Caco-2 (cell line): Measurements from ENCODE around the gene DEPDC5. TPM values are rescaled to one million over a fixed set of nuclear protein-coding genes. Genes with fewer than 3 reads are reported as not detected.

Source experiments
- BruUV-seq: library from RNA; stranded (reverse); fragments of 400-500 nt; replicated peaks from 2 replicates; lab custom pipeline; 2021; lab: Mats Ljungman, UMichigan
- CTCF ChIA-PET: fragments of 300-600 bp; sonication (Branson Sonifier 250); formaldehyde crosslinking; loops from one replicate; lab custom pipeline; 2022; ENCODE audit warnings: antibody characterized with exemption; lab: Charles Lee
- POLR2A ChIA-PET: fragments of 300-600 bp; sonication (Branson Sonifier 250); formaldehyde crosslinking; loops from one replicate; lab custom pipeline; 2022; ENCODE audit warnings: antibody characterized with exemption; lab: Charles Lee
- DNase-seq, 2 experiments: peaks; one replicate each; pipeline versions ENCODE4 v3.0.0 to v3.0.0-alpha.2; 2020 to 2022
- H3K27me3 ChIP-seq: replicated peaks from 2 replicates; pipeline ENCODE4 v1.6.0; 2011; ENCODE audit warnings: low read length; ENCODE audit not compliant: control insufficient read depth, insufficient read depth
- H3K36me3 ChIP-seq: 2 replicates; pipeline ENCODE4 v1.5.1; 2011; ENCODE audit warnings: low read length; ENCODE audit not compliant: control insufficient read depth, insufficient read depth
- H3K4me1 ChIP-seq: fragments of 250-450 bp; sonication (Bioruptor Pico); 2 replicates; pipeline ENCODE4 v1.5.1; 2020; ENCODE audit warnings: mild to moderate bottlenecking
- H3K4me3 ChIP-seq: 2 replicates; pipeline ENCODE4 v1.5.1; 2011; ENCODE audit warnings: low read depth, mild to moderate bottlenecking, control low read depth, low read length
- H3K9me3 ChIP-seq: fragments of 250-450 bp; sonication (Bioruptor Pico); 2 replicates; pipeline ENCODE4 v1.5.1; 2020; ENCODE audit warnings: mild to moderate bottlenecking, moderate library complexity
- H3K27ac Mint-ChIP-seq: one replicate; pipeline ENCODE4 v1.8.0; 2022; ENCODE audit warnings: mixed read lengths; ENCODE audit not compliant: unreplicated experiment
- H3K27me3 Mint-ChIP-seq: one replicate; pipeline ENCODE4 v1.8.0; 2022; ENCODE audit warnings: mixed read lengths; ENCODE audit not compliant: insufficient read depth, unreplicated experiment
- H3K36me3 Mint-ChIP-seq: one replicate; pipeline ENCODE4 v1.8.0; 2022; ENCODE audit warnings: mild to moderate bottlenecking, mixed read lengths; ENCODE audit not compliant: insufficient read depth, unreplicated experiment
- H3K4me1 Mint-ChIP-seq: one replicate; pipeline ENCODE4 v1.8.0; 2022; ENCODE audit warnings: low read depth, mixed read lengths; ENCODE audit not compliant: unreplicated experiment
- H3K4me3 Mint-ChIP-seq: one replicate; pipeline ENCODE4 v1.8.0; 2022; ENCODE audit warnings: mild to moderate bottlenecking, moderate library complexity, mixed read lengths; ENCODE audit not compliant: unreplicated experiment
- H3K9me3 Mint-ChIP-seq: one replicate; pipeline ENCODE4 v1.8.0; 2022; ENCODE audit warnings: mixed read lengths; ENCODE audit not compliant: unreplicated experiment
- intact Hi-C: fragments of 100-400 bp; cut with micrococcal nuclease; formaldehyde crosslinking; loops from one replicate; pipeline ENCODE4 v1.10.0; 2022; ENCODE audit not compliant: unreplicated experiment
- total RNA-seq: library from RNA; stranded (reverse); gene quantifications from 2 replicates; pipeline ENCODE4 v1.2.3, GENCODE V29; 2022
- TF ChIP-seq, protein P1 (sequence below), 2 experiments: fragments of 200-600 bp in 1 of 2; IDR thresholded peaks; 1 replicate in 1 of 2; 2 replicates in 1 of 2; pipeline versions ENCODE4 v1.5.1 to v1.8.0; 2011 to 2022; ENCODE audit warnings: antibody characterized with exemption in 1 of 2, control low read depth in 1 of 2, inconsistent platforms in 1 of 2, low read depth in 1 of 2, low read length in 1 of 2, mild to moderate bottlenecking in 1 of 2, moderate library complexity in 1 of 2; ENCODE audit not compliant: insufficient read depth in 1 of 2, severe bottlenecking in 1 of 2, unreplicated experiment in 1 of 2

The DEPDC5 gene
- total RNA-seq, 1 experiment from 2014 or later: 19.4 TPM

GRCh38 chr22:31897842-31898805 is 144.3 kb downstream of the DEPDC5 start:
- no peaks in the 10 kb centered on the region for H3K9me3 Mint-ChIP-seq
- DNase-seq: no peak
- CTCF ChIA-PET: interaction anchor here (0.7 to 2.2 kb wide), 2 partner anchors 9 to 72 kb away, joined by 3 to 6 read pairs; no protein-coding TSS in a partner anchor

GRCh38 chr22:31898926-31899325 is 145.1 kb downstream of the DEPDC5 start:
- BruUV-seq: no TSS peak
- Mint-ChIP-seq H3K27me3 (no peaks in the 10 kb centered on the region), H3K27ac (no peak overlapping the region), H3K36me3 (peaks cover 21% of the 10 kb centered on the region), H3K9me3 (no peaks in the 10 kb centered on the region), H3K4me1 (no peaks in the 10 kb centered on the region), H3K4me3 (no peak overlapping the region)
- Histone ChIP-seq H3K9me3 (no peaks in the 10 kb centered on the region), H3K4me1 (0 out of 2 replicates have a peak, but pooled peaks cover 5% of the 10 kb centered on the region), H3K36me3 (no peaks in the 10 kb centered on the region), H3K27me3 (no peaks in the 10 kb centered on the region), H3K4me3 (no peak overlapping the region)
- TF ChIP-seq, protein P1, sequence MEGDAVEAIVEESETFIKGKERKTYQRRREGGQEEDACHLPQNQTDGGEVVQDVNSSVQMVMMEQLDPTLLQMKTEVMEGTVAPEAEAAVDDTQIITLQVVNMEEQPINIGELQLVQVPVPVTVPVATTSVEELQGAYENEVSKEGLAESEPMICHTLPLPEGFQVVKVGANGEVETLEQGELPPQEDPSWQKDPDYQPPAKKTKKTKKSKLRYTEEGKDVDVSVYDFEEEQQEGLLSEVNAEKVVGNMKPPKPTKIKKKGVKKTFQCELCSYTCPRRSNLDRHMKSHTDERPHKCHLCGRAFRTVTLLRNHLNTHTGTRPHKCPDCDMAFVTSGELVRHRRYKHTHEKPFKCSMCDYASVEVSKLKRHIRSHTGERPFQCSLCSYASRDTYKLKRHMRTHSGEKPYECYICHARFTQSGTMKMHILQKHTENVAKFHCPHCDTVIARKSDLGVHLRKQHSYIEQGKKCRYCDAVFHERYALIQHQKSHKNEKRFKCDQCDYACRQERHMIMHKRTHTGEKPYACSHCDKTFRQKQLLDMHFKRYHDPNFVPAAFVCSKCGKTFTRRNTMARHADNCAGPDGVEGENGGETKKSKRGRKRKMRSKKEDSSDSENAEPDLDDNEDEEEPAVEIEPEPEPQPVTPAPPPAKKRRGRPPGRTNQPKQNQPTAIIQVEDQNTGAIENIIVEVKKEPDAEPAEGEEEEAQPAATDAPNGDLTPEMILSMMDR (IDR thresholded peaks at IDR 0.05; ENCODE audit: insufficient read depth in 1 of 2, low read depth in 1 of 2, low read length in 1 of 2, severe bottlenecking in 1 of 2, unreplicated experiment in 1 of 2): no peak
- DNase-seq: no peak
- intact Hi-C loops: no loop called here
- ChIA-PET POLR2A (no interaction called here), CTCF (interaction anchor here (2.2 kb wide), 1 partner anchor 71 kb away, joined by 6 read pairs; no protein-coding TSS in a partner anchor)

More at GRCh38 chr22:31897842-31898805, 144.3 kb downstream of the DEPDC5 start:
- Mint-ChIP-seq H3K36me3 (peaks cover 21% of the 10 kb centered on the region), H3K27me3 (no peaks in the 10 kb centered on the region), H3K27ac (no peak overlapping the region), H3K4me1 (no peaks in the 10 kb centered on the region), H3K4me3 (no peak overlapping the region)
- TF ChIP-seq, protein P1 (IDR thresholded peaks at IDR 0.05; ENCODE audit: insufficient read depth in 1 of 2, low read depth in 1 of 2, low read length in 1 of 2, severe bottlenecking in 1 of 2, unreplicated experiment in 1 of 2): no peak
- intact Hi-C loops: no loop called here
- Histone ChIP-seq H3K4me1 (0 out of 2 replicates have a peak, but pooled peaks cover 5% of the 10 kb centered on the region), H3K4me3 (no peak overlapping the region), H3K27me3 (no peaks in the 10 kb centered on the region), H3K9me3 (no peaks in the 10 kb centered on the region), H3K36me3 (no peaks in the 10 kb centered on the region; the same call in 1 of the 2 replicates)
- POLR2A ChIA-PET: no interaction called here
- no TSS peak for BruUV-seq

DNA sequence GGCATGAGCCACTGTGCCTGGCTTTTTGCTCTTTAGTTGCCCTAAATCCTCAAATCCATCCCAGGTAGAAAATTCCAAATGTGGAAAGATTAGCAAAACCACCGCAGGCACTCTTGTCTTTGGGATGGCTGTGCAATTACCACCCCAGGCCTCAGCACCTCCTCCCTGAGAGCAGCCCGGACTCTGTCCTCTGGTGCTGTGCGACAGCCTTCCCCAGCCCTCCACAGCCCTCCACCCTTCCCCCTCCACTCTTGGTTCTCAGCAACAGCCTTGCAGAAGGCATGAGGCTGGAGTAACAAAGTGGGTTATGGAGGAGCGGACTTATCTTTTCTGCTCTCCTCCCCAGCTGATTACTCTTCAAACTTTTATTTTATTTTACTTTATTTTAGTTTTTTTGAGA is 145.8 kb downstream of the DEPDC5 start:
- Mint-ChIP-seq H3K9me3 (no peaks in the 10 kb centered on the region), H3K27ac (no peak overlapping the region), H3K4me1 (no peaks in the 10 kb centered on the region), H3K36me3 (peaks cover 21% of the 10 kb centered on the region), H3K4me3 (no peak overlapping the region), H3K27me3 (no peaks in the 10 kb centered on the region)
- H3K4me1 ChIP-seq: 0 out of 2 replicates have a peak, but pooled peaks cover 5% of the 10 kb centered on the region
- ChIA-PET CTCF (no interaction called here), POLR2A (no interaction called here)
- no peak for DNase-seq
- H3K36me3 ChIP-seq: no peaks in the 10 kb centered on the region
- H3K27me3 ChIP-seq: no peaks in the 10 kb centered on the region
- TF ChIP-seq, protein P1 (IDR thresholded peaks at IDR 0.05; ENCODE audit: insufficient read depth in 1 of 2, low read depth in 1 of 2, low read length in 1 of 2, severe bottlenecking in 1 of 2, unreplicated experiment in 1 of 2): no peak
- BruUV-seq: no TSS peak
- no peak overlapping the region for H3K4me3 ChIP-seq
- H3K9me3 ChIP-seq: no peaks in the 10 kb centered on the region
- intact Hi-C loops: no loop called here
